ENCODE results near the gene MXI1. TPM values are rescaled to one million over a fixed set of nuclear protein-coding genes. Genes with fewer than 3 reads are reported as not detected.

MXI1 gene
- total RNA-seq, 1 experiment from 2014 or later: 17.3 TPM

DNA sequence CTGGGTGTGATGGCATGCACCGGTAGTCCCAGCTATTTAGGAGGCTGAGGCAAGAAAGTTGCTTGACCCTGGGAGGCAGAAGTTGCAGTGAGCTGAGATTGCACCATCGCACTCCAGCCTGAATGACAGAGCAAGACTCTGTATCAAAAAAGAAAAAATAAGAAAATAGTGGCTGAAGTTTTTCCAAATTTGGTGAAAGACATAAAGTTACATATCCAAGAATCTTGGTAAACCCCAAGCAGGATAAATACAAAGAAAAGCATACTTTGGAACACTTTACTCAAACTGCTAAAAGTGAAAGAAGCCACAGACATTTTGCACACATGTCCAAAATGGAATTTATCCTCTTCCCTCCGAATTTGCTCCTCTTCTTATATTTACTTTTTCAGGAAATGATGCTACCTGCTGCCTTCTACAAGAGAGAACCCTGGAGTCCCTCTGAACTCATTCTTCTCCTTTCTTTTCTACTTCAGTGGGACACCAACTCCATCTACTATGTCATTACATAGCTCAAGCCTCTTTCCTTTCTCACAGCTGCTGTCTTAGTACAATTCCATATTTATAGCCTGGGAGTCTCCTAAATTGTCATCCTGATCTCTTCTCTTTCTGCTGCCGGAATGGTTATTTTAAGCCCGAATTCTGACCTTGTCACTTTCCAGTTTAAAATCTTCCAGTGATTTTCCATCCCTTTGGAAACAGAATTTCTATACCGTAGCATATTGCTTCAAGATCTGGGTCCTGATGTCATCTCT lies 114.6 kb downstream of the MXI1 start:
- Histone ChIP-seq H3K36me3 (ENCODE audit: insufficient read depth, low read length, poor library complexity, severe bottlenecking) (no peaks in the 10 kb centered on the region), H3K9me3 (ENCODE audit: low read depth, low read length, poor library complexity, severe bottlenecking) (peaks cover 4% of the 10 kb centered on the region), H3K4me3 (ENCODE audit: low read depth, low read length, poor library complexity, severe bottlenecking) (no peak overlapping the region), H3K4me1 (ENCODE audit: insufficient read depth, low read length, poor library complexity, severe bottlenecking) (peaks cover 12% of the 10 kb centered on the region), H3K27ac (ENCODE audit: low read depth, low read length, poor library complexity, severe bottlenecking) (no peak overlapping the region), H3K27me3 (replicated peaks; ENCODE audit: insufficient read depth, low read depth, low read length, poor library complexity) (no peaks in the 10 kb centered on the region)
- DNase-seq (ENCODE audit: low spot score): no peak
- CTCF ChIA-PET: no interaction called here
- POLR2A ChIA-PET (ENCODE audit: low non-redundant PET): no interaction called here
- intact Hi-C loops (cut with micrococcal nuclease; ENCODE audit: unreplicated experiment): no loop called here
- TF ChIP-seq, protein P1, sequence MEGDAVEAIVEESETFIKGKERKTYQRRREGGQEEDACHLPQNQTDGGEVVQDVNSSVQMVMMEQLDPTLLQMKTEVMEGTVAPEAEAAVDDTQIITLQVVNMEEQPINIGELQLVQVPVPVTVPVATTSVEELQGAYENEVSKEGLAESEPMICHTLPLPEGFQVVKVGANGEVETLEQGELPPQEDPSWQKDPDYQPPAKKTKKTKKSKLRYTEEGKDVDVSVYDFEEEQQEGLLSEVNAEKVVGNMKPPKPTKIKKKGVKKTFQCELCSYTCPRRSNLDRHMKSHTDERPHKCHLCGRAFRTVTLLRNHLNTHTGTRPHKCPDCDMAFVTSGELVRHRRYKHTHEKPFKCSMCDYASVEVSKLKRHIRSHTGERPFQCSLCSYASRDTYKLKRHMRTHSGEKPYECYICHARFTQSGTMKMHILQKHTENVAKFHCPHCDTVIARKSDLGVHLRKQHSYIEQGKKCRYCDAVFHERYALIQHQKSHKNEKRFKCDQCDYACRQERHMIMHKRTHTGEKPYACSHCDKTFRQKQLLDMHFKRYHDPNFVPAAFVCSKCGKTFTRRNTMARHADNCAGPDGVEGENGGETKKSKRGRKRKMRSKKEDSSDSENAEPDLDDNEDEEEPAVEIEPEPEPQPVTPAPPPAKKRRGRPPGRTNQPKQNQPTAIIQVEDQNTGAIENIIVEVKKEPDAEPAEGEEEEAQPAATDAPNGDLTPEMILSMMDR (conservative IDR thresholded peaks at IDR 0.05; ENCODE audit: low read depth, low read length): no peak
- TF ChIP-seq EZH2 (IDR thresholded peaks at IDR 0.05; ENCODE audit: borderline replicate concordance, low read depth, low read length, poor library complexity, severe bottlenecking): no peak
- BruUV-seq (replicated peaks): no TSS peak

DNA sequence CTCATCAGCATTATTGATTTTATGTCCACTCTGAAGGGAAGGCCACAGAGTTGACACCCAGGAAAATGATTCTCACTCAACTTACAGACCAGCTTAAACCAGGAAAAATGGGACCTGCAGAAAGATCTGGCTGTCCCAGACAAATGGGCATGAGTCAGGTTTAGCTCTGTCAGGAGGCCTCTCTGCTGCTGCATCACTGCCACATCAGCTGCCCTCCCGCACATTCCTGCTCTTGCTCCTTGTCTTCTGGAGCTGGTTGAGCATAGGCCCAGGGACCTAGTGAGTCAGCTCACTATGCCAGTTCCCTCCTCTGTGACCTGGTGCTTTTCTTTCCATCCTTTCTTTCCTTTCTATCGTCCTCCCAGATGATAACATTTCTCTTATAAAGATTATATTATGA lies 116.1 kb downstream of the MXI1 start:
- DNase-seq (ENCODE audit: low spot score): no peak
- intact Hi-C loops (cut with micrococcal nuclease; ENCODE audit: unreplicated experiment): no loop called here
- Histone ChIP-seq H3K9me3 (ENCODE audit: low read depth, low read length, poor library complexity, severe bottlenecking) (peaks cover 4% of the 10 kb centered on the region), H3K27ac (ENCODE audit: low read depth, low read length, poor library complexity, severe bottlenecking) (no peak overlapping the region), H3K4me3 (ENCODE audit: low read depth, low read length, poor library complexity, severe bottlenecking) (no peak overlapping the region), H3K27me3 (replicated peaks; ENCODE audit: insufficient read depth, low read depth, low read length, poor library complexity) (no peaks in the 10 kb centered on the region), H3K4me1 (ENCODE audit: insufficient read depth, low read length, poor library complexity, severe bottlenecking) (peaks cover 12% of the 10 kb centered on the region), H3K36me3 (ENCODE audit: insufficient read depth, low read length, poor library complexity, severe bottlenecking) (no peaks in the 10 kb centered on the region)
- ChIA-PET POLR2A (ENCODE audit: low non-redundant PET) (no interaction called here), CTCF (no interaction called here)
- TF ChIP-seq EZH2 (IDR thresholded peaks at IDR 0.05; ENCODE audit: borderline replicate concordance, low read depth, low read length, poor library complexity, severe bottlenecking): no peak
- TF ChIP-seq, protein P1 (conservative IDR thresholded peaks at IDR 0.05; ENCODE audit: low read depth, low read length): no peak
- BruUV-seq (replicated peaks): no TSS peak

DNA sequence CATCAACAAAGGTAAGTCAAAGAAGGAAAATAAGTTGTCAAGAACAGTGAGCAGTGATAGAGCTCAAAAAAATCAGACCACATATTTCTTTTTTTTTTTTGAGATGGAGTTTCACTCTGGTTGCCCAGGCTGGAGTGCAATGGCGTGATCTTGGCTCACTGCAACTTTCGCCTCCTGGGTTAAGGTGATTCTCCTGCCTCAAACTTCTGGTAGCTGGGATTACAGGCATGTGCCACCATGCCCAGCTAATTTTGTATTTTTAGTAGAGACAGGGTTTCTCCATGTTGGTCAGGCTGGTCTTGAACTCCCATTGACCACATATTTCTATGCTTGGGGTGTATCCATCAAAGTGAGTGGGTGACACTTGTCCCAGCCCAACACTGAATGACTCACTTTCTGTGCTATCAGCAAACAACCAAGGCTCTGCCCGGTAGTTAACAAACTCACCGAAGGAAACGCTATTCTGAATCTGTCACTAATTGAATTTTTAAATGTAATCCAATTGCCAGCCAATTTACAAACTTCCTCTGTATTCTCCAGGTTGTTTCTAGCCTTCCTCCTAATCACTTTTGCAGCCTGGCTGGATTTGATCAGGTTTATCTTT lies 116.9 kb downstream of the MXI1 start:
- no TSS peak for BruUV-seq (replicated peaks)
- POLR2A ChIA-PET (ENCODE audit: low non-redundant PET): no interaction called here
- peak; percentile 53 for DNase-seq (ENCODE audit: low spot score)
- Histone ChIP-seq H3K9me3 (ENCODE audit: low read depth, low read length, poor library complexity, severe bottlenecking) (peaks cover 4% of the 10 kb centered on the region), H3K36me3 (ENCODE audit: insufficient read depth, low read length, poor library complexity, severe bottlenecking) (no peaks in the 10 kb centered on the region), H3K4me3 (ENCODE audit: low read depth, low read length, poor library complexity, severe bottlenecking) (no peak overlapping the region), H3K27ac (ENCODE audit: low read depth, low read length, poor library complexity, severe bottlenecking) (no peak overlapping the region), H3K27me3 (replicated peaks; ENCODE audit: insufficient read depth, low read depth, low read length, poor library complexity) (no peaks in the 10 kb centered on the region), H3K4me1 (ENCODE audit: insufficient read depth, low read length, poor library complexity, severe bottlenecking) (peaks cover 12% of the 10 kb centered on the region)
- CTCF ChIA-PET: no interaction called here
- TF ChIP-seq, protein P1 (conservative IDR thresholded peaks at IDR 0.05; ENCODE audit: low read depth, low read length): no peak
- no peak for TF ChIP-seq EZH2 (IDR thresholded peaks at IDR 0.05; ENCODE audit: borderline replicate concordance, low read depth, low read length, poor library complexity, severe bottlenecking)
- intact Hi-C loops (cut with micrococcal nuclease; ENCODE audit: unreplicated experiment): no loop called here
